ENCODE data around the gene PFKFB4. TPM values are rescaled to one million over a fixed set of nuclear protein-coding genes. Genes with fewer than 3 reads are reported as not detected.

The PFKFB4 gene
- total RNA-seq, 1 donor from 2014 or later = 10.7 TPM

- no peak for DNase-seq (ENCODE audit: extremely low read depth, low read depth, low spot score)
Measured at GRCh38 chr3:48585411-48585810, 28.8 kb upstream of the PFKFB4 start.

GRCh38 chr3:48584836-48585235 lies 28.2 kb upstream of the PFKFB4 start:
- DNase-seq (ENCODE audit: extremely low read depth, low read depth, low spot score) = no peak

DNA sequence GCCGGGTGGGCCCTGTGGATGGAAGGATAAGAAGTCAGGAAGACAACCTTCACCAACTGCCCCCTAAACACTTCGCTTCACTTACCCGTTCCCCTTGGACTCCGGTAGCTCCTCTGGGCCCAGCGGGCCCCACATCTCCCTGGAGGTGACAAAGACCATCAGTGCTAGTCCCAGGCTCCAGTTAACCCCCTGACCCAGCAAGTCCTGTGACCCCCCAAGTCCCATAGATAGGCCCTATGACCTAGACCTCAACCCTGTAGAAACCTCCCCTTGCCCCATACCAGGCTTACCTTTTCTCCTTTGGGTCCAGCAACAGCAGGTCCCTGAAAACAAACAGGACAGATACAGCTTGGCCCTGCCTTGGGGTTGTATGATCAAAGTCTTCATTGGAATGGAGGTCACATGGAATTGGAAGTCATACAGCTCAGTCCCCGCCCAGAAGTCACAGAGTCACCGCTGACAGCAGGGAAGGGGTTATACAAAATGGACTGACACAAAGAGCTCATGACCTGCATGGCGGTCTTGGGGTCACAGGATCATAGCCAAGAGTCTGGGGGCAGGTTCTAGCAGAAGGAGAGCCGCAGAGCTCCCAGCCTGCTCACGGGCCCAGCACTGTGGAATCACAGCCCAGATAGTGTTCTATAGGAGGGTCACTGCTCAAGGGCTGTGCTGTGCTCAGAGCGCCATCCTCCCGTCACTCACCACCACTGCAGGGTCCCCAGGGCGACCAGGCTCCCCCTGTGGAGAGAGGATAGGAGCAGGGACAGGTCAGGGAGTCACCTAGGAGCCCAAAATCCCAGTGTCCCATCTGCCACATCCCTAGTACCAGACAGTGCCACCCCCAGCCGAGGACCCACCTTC lies 25.2 kb upstream of the PFKFB4 start:
- DNase-seq (ENCODE audit: extremely low read depth, low read depth, low spot score) = no peak

GRCh38 chr3:48576647-48577046 lies 20.0 kb upstream of the PFKFB4 start:
- no peak for DNase-seq (ENCODE audit: extremely low read depth, low read depth, low spot score)

- DNase-seq (ENCODE audit: extremely low read depth, low read depth, low spot score) = no peak
Measured at GRCh38 chr3:48575366-48575765, 18.8 kb upstream of the PFKFB4 start.

- no peak for DNase-seq (ENCODE audit: extremely low read depth, low read depth, low spot score)
Measured at GRCh38 chr3:48573973-48574585, 17.5 kb upstream of the PFKFB4 start.

DNA sequence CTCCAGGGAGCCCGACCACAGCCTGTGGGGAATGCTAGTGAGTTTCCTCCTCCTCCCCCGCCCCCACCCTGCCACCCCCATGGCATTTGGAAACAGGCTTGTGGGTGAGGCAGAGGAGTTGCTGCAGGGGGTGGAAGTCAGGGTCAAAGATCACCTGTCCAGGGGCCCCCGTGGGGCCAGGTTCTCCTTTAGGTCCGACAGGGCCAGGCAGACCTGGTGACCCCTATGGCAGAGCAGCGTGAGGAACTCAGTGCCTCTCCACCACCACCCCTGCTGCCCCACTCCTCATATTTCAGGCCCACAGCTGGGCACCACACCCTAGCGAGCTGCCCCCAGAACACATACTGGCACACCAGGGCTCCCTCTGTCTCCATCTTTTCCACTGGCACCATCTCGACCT lies 15.9 kb upstream of the PFKFB4 start:
- DNase-seq (ENCODE audit: extremely low read depth, low read depth, low spot score) = no peak

GRCh38 chr3:48571938-48572337 lies 15.3 kb upstream of the PFKFB4 start:
- DNase-seq (ENCODE audit: extremely low read depth, low read depth, low spot score) = no peak

GRCh38 chr3:48569808-48570450 lies 13.3 kb upstream of the PFKFB4 start:
- DNase-seq (ENCODE audit: extremely low read depth, low read depth, low spot score) = no peak

- no peak for DNase-seq (ENCODE audit: extremely low read depth, low read depth, low spot score)
Measured at GRCh38 chr3:48569400-48569799, 12.8 kb upstream of the PFKFB4 start.

DNA sequence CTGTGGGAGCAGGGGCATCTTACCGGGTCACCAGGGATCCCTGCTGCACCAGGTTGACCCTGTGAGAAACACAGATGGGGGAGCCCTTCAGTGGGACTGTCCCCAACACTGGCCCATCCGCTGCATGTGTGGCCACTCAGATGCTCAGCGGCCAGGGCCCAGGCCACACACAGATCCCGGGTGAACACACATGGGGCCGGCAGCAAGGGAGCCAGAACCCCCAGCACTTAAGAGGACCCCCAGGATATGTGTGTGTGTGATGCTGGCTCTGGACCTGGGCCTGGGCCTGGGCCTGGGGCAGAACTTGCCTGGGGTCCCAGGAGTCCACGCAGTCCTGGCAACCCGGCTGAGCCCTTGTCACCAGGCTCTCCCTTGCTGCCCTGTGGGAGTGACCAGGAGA lies 11.9 kb upstream of the PFKFB4 start:
- DNase-seq (ENCODE audit: extremely low read depth, low read depth, low spot score) = no peak

- no peak for DNase-seq (ENCODE audit: extremely low read depth, low read depth, low spot score)
Measured at GRCh38 chr3:48567500-48567899, 10.9 kb upstream of the PFKFB4 start.

DNA sequence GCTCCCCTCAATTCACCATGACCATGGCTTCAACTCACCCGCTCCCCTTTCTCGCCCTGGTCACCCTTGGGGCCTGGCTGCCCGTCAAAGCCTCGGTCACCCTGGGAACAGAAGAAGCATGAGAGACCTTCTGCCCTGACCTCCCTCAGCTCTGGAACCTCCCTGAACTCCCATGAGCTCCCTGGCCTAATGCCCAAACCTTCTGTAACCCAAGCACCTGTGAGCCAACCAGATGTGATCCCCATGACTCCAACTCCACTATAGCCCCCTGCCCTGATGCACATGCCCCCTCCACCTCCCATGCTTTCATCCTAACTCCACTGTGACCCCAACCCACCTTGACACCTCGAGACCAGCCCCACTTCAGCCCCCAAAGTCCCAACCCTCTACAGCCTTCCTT lies 10.5 kb upstream of the PFKFB4 start:
- DNase-seq (ENCODE audit: extremely low read depth, low read depth, low spot score) = no peak

DNA sequence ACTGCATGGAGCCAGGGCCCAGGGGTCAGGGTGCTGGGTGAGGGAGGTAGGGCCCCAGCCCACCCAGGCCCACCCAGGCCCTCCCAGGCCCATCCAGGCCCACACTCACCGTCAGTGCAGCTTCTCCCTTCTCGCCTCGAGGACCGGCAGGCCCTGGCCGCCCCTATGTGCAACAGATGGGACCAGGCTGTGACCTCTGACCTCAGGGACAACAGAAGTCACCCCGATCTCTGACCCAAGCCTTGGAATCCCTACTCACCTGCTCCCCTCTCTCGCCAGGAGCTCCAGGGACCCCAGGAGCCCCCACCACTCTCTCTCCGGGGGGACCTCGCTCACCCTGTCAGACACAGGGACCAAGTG lies 9.8 kb upstream of the PFKFB4 start:
- no peak for DNase-seq (ENCODE audit: extremely low read depth, low read depth, low spot score)

DNA sequence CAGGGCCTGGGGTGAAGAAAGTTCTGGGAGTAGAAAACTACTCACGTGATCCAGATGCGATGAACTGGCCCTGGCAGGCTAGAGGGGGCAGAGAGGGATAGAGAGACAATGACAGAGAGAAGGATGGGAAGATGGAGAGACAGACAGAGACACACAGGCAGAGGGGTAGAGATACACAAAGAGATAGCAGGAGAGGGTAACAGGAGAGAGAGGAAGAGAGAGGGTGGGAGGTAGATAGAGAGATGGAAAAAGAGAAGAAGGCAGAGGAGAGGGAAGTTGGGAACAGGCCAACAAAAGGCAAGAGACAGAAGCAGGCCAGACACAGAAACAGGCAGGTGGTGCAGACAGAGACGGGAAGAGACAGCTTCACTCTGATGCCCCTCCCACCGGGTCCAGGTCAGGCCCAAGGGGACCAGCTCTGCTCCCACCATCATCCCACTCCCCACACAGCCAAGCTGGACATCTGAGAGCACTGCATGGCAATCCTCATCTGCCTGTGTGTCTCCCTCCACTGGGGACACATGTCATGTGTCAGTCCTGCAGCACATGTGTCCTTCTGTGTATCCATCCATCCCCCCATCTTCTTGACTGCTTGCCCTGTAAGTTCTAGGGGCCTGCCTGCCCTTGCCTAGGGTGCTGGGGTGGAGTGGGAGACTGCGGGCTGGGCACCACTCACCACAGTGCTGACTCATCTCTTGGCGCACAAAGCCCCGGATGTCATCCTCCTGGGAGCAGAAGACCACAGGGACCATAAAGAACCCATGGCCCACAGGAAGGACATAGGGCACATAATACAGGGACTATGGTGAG lies 9.2 kb upstream of the PFKFB4 start:
- no peak for DNase-seq (ENCODE audit: extremely low read depth, low read depth, low spot score)

GRCh38 chr3:48565186-48565585 lies 8.6 kb upstream of the PFKFB4 start:
- no peak for DNase-seq (ENCODE audit: extremely low read depth, low read depth, low spot score)

GRCh38 chr3:48564667-48565066 lies 8.1 kb upstream of the PFKFB4 start:
- no peak for DNase-seq (ENCODE audit: extremely low read depth, low read depth, low spot score)

GRCh38 chr3:48564022-48564421 lies 7.4 kb upstream of the PFKFB4 start:
- DNase-seq (ENCODE audit: extremely low read depth, low read depth, low spot score) = no peak

DNA sequence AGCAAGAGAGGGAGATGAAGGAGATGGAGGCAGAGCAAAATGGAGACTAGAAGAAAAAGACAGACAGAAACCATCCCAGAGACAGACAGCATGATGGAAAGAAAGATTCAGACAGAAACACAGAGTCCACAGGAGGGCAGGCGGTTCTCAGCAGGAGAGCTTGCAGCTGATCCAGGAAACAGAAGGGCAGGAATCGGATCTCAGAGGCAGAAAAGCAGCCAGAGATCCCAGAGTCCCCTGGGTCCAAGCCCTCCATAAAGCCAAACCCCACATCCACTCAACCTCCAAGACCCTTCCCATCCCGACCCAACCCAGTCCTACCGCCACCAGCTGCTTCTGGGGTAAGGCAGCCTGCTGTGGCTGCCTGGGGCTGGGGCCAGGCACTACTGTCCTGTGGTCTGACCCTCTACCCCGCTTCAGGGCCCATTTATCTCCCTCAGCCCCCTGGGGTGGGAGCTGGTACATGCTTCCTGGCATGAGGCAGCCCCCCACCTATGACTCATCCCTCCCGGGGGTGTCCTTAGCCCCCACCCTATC lies 6.8 kb upstream of the PFKFB4 start, which contains the start of gene UCN2:
TSS of gene UCN2 (minus strand) at position 400 of the 537 bp plus-strand sequence. CDS start 657 bp downstream, outside the sequence.
- no peak for DNase-seq (ENCODE audit: extremely low read depth, low read depth, low spot score)

DNA sequence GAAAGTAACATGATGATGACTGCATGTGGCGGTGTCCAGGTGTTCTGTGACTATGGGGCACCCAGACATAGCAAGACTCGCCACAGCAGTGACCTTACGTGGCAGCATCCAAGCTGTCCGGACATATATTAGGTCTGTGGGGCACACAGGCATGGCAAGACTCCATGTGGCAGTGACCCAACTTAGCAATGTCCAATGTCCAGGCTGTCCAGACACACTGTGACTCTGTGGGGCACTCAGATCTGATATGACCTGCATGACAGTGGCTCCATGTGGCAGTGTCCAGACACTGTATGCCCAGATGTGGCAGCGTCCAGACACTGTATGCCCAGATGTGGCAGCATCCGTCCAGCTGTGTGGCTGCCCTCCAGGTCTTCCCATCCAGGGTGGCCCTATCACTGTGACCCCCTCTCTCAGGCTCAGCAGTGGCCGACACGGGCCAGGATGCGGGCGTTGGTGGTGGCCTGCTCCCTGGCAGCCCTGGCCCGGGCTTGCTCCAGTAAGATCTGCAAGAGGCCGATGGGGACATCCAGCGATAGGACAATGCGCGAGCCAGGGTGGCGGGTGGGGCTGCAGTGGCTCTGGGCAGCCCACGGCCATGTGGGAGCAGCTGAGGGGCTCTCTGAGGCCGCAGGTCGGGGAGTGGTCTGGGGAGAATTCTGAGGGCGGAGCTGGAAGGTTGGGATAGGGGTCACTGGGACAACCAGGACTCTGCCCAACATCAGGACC lies 5.9 kb upstream of the PFKFB4 start:
- DNase-seq (ENCODE audit: extremely low read depth, low read depth, low spot score) = no peak

All from glomerular endothelial cell (primary cell).